Measurements from ENCODE around the gene GCGR.

The GCGR gene

GRCh38 chr17:81803728-81804558 lies at the start of gene GCGR:
TSS of gene GCGR (plus strand) at chr17:81804150. CDS start at chr17:81809019, 4,869 bp downstream.
- H3K4me3 ChIP-seq (ENCODE audit: insufficient read depth, low read length, poor library complexity, severe bottlenecking): no peak within 1 kb of the TSS
- H3K27me3 ChIP-seq (ENCODE audit: low read length): no peaks in the 10 kb centered on the region
- H3K9me2 ChIP-seq (replicated peaks; ENCODE audit: insufficient read depth, low read length): no peaks in the 10 kb centered on the region
- no peaks in the 10 kb centered on the region for H3K79me2 ChIP-seq (ENCODE audit: insufficient read depth, low read length)
- H2AFZ ChIP-seq (ENCODE audit: low read depth, low read length, severe bottlenecking): no peak within 1 kb of the TSS
- no peak within 1 kb of the TSS for H3K27ac ChIP-seq (ENCODE audit: low read depth, low read length)
- no peaks in the 10 kb centered on the region for H3K9me3 ChIP-seq (ENCODE audit: insufficient read depth, low read length)
- H3F3A ChIP-seq (ENCODE audit: insufficient read depth): no peaks in the 10 kb centered on the region
- H3K9ac ChIP-seq (ENCODE audit: low read length): no peak within 1 kb of the TSS
- H3K4me2 ChIP-seq (ENCODE audit: low read depth, low read length, poor library complexity, severe bottlenecking): no peak within 1 kb of the TSS
- H3K36me3 ChIP-seq (ENCODE audit: low read length): no peaks in the 10 kb centered on the region
- no peaks in the 10 kb centered on the region for H4K20me1 ChIP-seq (ENCODE audit: low read depth, low read length)
- TF ChIP-seq CTCF (IDR thresholded peaks at IDR 0.05; ENCODE audit: insufficient read depth, low read length, poor library complexity, severe bottlenecking) (no peak), EZH2phosphoT487 (conservative IDR thresholded peaks at IDR 0.05; ENCODE audit: low read length) (no peak)

DNA sequence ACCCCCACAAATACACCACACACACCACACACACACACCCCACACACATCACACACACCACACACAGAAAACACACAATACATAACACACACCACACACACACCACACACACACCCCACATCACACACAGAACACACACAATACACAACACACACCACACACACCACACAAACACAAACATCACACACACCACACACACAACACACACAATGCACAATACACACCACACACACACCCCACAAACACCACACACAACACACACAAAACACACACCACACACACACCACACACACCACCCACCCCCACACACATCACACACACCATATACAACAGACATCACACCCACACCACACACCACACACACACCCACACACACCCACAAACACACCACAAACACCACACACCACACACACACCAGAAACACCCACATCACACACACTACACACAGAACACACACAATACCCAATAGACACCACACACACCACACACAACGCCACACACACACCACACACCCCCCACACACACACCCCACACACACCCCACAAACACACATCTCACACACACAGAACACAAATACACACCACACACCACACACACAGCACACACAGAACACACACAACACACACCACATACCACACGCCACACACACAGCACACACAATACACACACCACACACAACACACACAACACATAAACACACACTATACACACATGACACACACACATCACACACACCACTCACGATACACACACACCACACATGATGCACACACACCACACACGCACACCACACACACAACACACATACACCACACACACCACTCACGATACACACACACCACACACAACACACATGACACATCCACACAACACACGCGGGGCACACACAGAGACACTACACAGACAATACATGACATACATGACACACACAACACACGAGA lies 11.0 kb upstream of the GCGR start:
- H4K20me1 ChIP-seq (ENCODE audit: low read depth, low read length): no peaks in the 10 kb centered on the region
- H3K27me3 ChIP-seq (ENCODE audit: low read length): no peaks in the 10 kb centered on the region
- H3K9me2 ChIP-seq (replicated peaks; ENCODE audit: insufficient read depth, low read length): no peaks in the 10 kb centered on the region
- no peak overlapping the region for H3K27ac ChIP-seq (ENCODE audit: low read depth, low read length)
- no peaks in the 10 kb centered on the region for H3F3A ChIP-seq (ENCODE audit: insufficient read depth)
- TF ChIP-seq CTCF (IDR thresholded peaks at IDR 0.05; ENCODE audit: insufficient read depth, low read length, poor library complexity, severe bottlenecking) (no peak), EZH2phosphoT487 (conservative IDR thresholded peaks at IDR 0.05; ENCODE audit: low read length) (no peak)
- no peaks in the 10 kb centered on the region for H3K9me3 ChIP-seq (ENCODE audit: insufficient read depth, low read length)
- no peaks in the 10 kb centered on the region for H3K79me2 ChIP-seq (ENCODE audit: insufficient read depth, low read length)
- H2AFZ ChIP-seq (ENCODE audit: low read depth, low read length, severe bottlenecking): no peak overlapping the region
- no peaks in the 10 kb centered on the region for H3K36me3 ChIP-seq (ENCODE audit: low read length)
- H3K4me2 ChIP-seq (ENCODE audit: low read depth, low read length, poor library complexity, severe bottlenecking): no peak overlapping the region
- H3K9ac ChIP-seq (ENCODE audit: low read length): no peak overlapping the region
- no peak overlapping the region for H3K4me3 ChIP-seq (ENCODE audit: insufficient read depth, low read length, poor library complexity, severe bottlenecking)

- Histone ChIP-seq H4K20me1 (ENCODE audit: low read depth, low read length) (no peaks in the 10 kb centered on the region), H3K27ac (ENCODE audit: low read depth, low read length) (no peak overlapping the region), H3K36me3 (ENCODE audit: low read length) (no peaks in the 10 kb centered on the region), H3F3A (ENCODE audit: insufficient read depth) (no peaks in the 10 kb centered on the region), H3K79me2 (ENCODE audit: insufficient read depth, low read length) (no peaks in the 10 kb centered on the region), H3K9me2 (replicated peaks; ENCODE audit: insufficient read depth, low read length) (no peaks in the 10 kb centered on the region), H3K4me2 (ENCODE audit: low read depth, low read length, poor library complexity, severe bottlenecking) (no peak overlapping the region), H2AFZ (ENCODE audit: low read depth, low read length, severe bottlenecking) (no peak overlapping the region), H3K9ac (ENCODE audit: low read length) (no peak overlapping the region), H3K4me3 (ENCODE audit: insufficient read depth, low read length, poor library complexity, severe bottlenecking) (no peak overlapping the region), H3K27me3 (ENCODE audit: low read length) (no peaks in the 10 kb centered on the region), H3K9me3 (ENCODE audit: insufficient read depth, low read length) (no peaks in the 10 kb centered on the region)
- no peak for TF ChIP-seq EZH2phosphoT487 (conservative IDR thresholded peaks at IDR 0.05; ENCODE audit: low read length)
- TF ChIP-seq CTCF (IDR thresholded peaks at IDR 0.05; ENCODE audit: insufficient read depth, low read length, poor library complexity, severe bottlenecking): no peak
Measured at GRCh38 chr17:81794074-81794476, 9.9 kb upstream of the GCGR start.

Data from SU-DHL-6 (cell line).